SK-N-SH treated with all-trans-retinoic acid at 6 μM for 48 hours (cell line): ENCODE results near the gene PCNX3.

ENCODE experiments used
- ATAC-seq: fragments of 200-7000 bp; cut with Tn5 transposase; 3 replicates; pipeline ENCODE4 v1.9.1; 2020; ENCODE audit warnings: mild to moderate bottlenecking, moderate library complexity
- ARNTL ChIP-seq: fragments of 450-650 bp; formaldehyde crosslinking; IDR thresholded peaks from 2 replicates; pipeline ENCODE4 v1.5.0; 2020; ENCODE audit warnings: low read depth, mild to moderate bottlenecking, moderate library complexity, borderline replicate concordance
- BACH2 ChIP-seq: fragments of 250-450 bp; sonication (Bioruptor Pico); IDR thresholded peaks from 2 replicates; pipeline ENCODE4 v1.9.0; 2021; ENCODE audit warnings: mild to moderate bottlenecking, borderline replicate concordance
- CREB5 ChIP-seq: fragments of 250-450 bp; sonication (Bioruptor Pico); IDR thresholded peaks from 2 replicates; pipeline ENCODE4 v1.5.1; 2020; ENCODE audit warnings: low read depth, mild to moderate bottlenecking, moderate library complexity
- CSDC2 ChIP-seq: fragments of 250-450 bp; sonication (Bioruptor Pico); IDR thresholded peaks from 2 replicates; pipeline ENCODE4 v1.5.0; 2020; ENCODE audit warnings: mild to moderate bottlenecking, moderate library complexity
- CSRNP3 ChIP-seq: fragments of 250-450 bp; sonication (Bioruptor Pico); IDR thresholded peaks from 2 replicates; pipeline ENCODE4 v1.5.1; 2021; ENCODE audit warnings: mild to moderate bottlenecking, moderate library complexity
- ESRRG ChIP-seq: fragments of 250-450 bp; sonication (Bioruptor Pico); IDR thresholded peaks from 2 replicates; pipeline ENCODE4 v1.6.1; 2021; ENCODE audit warnings: mild to moderate bottlenecking
- GLIS3 ChIP-seq: fragments of 250-450 bp; sonication (Bioruptor Pico); IDR thresholded peaks from 2 replicates; pipeline ENCODE4 v1.5.0; 2020; ENCODE audit warnings: mild to moderate bottlenecking, moderate library complexity
- OSR1 ChIP-seq: fragments of 250-450 bp; sonication (Bioruptor Pico); IDR thresholded peaks from 2 replicates; pipeline ENCODE4 v1.8.0; 2022; ENCODE audit warnings: moderate library complexity, mild to moderate bottlenecking, inconsistent platforms
- PPARA ChIP-seq: fragments of 250-450 bp; sonication (Bioruptor Pico); IDR thresholded peaks from 2 replicates; pipeline ENCODE4 v1.5.0; 2020; ENCODE audit warnings: mild to moderate bottlenecking, borderline replicate concordance
- RARB ChIP-seq: fragments of 250-450 bp; sonication (Bioruptor Pico); IDR thresholded peaks from 2 replicates; pipeline ENCODE4 v1.8.0; 2021; ENCODE audit warnings: mild to moderate bottlenecking, moderate library complexity
- SNAI2 ChIP-seq: fragments of 250-450 bp; sonication (Bioruptor Pico); IDR thresholded peaks from 2 replicates; pipeline ENCODE4 v1.5.0; 2020; ENCODE audit warnings: mild to moderate bottlenecking, moderate library complexity
- TOX ChIP-seq: fragments of 250-450 bp; sonication (Bioruptor Pico); IDR thresholded peaks from 2 replicates; pipeline ENCODE4 v1.8.0; 2021; ENCODE audit warnings: mild to moderate bottlenecking, moderate library complexity, borderline replicate concordance
- ZFP30 ChIP-seq: fragments of 450-650 bp; formaldehyde crosslinking; IDR thresholded peaks from 2 replicates; pipeline ENCODE4 v1.5.0; 2022; ENCODE audit warnings: mild to moderate bottlenecking, moderate library complexity
- ZNF70 ChIP-seq: fragments of 450-650 bp; formaldehyde crosslinking; IDR thresholded peaks from 2 replicates; pipeline ENCODE4 v1.5.0; 2020; ENCODE audit warnings: mild to moderate bottlenecking, moderate library complexity
- ZNF8 ChIP-seq: fragments of 450-650 bp; formaldehyde crosslinking; IDR thresholded peaks from 2 replicates; pipeline ENCODE4 v1.5.0; 2020; ENCODE audit warnings: mild to moderate bottlenecking, moderate library complexity
- TF ChIP-seq, protein P1 (sequence below): fragments of 250-450 bp; sonication (Bioruptor Pico); IDR thresholded peaks from 2 replicates; pipeline ENCODE4 v1.8.0; 2020; ENCODE audit warnings: mild to moderate bottlenecking, moderate library complexity, borderline replicate concordance
- TF ChIP-seq, protein P2 (sequence below): fragments of 250-450 bp; sonication (Bioruptor Pico); IDR thresholded peaks from 2 replicates; pipeline ENCODE4 v1.5.0; 2020; ENCODE audit warnings: mild to moderate bottlenecking, moderate library complexity
- TF ChIP-seq, protein P3 (sequence below): fragments of 250-450 bp; sonication (Bioruptor Pico); IDR thresholded peaks from 2 replicates; pipeline ENCODE4 v1.8.0; 2021; ENCODE audit warnings: low read depth, mild to moderate bottlenecking, moderate library complexity, borderline replicate concordance

Gene PCNX3

DNA sequence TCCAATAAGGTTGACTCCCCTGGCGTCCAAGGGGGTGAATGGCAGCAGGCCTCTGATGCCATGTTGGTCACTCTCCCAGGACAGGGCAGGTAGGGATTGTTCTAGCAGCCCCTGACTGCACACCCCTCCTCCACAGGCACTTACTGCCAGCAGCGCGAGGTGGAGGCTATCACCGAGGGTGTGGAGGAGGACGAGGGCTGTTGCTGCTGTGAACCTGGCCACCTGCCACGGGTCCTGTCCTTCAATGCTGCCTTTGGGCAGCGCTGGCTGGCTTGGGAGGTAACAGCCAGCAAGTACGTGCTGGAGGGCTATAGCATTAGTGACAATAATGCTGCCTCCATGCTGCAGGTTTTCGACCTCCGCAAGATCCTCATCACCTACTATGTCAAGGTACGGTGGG is 14.6 kb downstream of the PCNX3 start:
- ATAC-seq, result no peak
- TF ChIP-seq CSDC2 (no peak), OSR1 (CRISPR knock-in tag) (no peak), ZNF70 (CRISPR knock-in tag) (no peak), ZNF8 (CRISPR knock-in tag) (no peak), BACH2 (CRISPR knock-in tag) (no peak)
- TF ChIP-seq, protein P1, sequence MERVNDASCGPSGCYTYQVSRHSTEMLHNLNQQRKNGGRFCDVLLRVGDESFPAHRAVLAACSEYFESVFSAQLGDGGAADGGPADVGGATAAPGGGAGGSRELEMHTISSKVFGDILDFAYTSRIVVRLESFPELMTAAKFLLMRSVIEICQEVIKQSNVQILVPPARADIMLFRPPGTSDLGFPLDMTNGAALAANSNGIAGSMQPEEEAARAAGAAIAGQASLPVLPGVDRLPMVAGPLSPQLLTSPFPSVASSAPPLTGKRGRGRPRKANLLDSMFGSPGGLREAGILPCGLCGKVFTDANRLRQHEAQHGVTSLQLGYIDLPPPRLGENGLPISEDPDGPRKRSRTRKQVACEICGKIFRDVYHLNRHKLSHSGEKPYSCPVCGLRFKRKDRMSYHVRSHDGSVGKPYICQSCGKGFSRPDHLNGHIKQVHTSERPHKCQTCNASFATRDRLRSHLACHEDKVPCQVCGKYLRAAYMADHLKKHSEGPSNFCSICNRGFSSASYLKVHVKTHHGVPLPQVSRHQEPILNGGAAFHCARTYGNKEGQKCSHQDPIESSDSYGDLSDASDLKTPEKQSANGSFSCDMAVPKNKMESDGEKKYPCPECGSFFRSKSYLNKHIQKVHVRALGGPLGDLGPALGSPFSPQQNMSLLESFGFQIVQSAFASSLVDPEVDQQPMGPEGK, result no peak

DNA sequence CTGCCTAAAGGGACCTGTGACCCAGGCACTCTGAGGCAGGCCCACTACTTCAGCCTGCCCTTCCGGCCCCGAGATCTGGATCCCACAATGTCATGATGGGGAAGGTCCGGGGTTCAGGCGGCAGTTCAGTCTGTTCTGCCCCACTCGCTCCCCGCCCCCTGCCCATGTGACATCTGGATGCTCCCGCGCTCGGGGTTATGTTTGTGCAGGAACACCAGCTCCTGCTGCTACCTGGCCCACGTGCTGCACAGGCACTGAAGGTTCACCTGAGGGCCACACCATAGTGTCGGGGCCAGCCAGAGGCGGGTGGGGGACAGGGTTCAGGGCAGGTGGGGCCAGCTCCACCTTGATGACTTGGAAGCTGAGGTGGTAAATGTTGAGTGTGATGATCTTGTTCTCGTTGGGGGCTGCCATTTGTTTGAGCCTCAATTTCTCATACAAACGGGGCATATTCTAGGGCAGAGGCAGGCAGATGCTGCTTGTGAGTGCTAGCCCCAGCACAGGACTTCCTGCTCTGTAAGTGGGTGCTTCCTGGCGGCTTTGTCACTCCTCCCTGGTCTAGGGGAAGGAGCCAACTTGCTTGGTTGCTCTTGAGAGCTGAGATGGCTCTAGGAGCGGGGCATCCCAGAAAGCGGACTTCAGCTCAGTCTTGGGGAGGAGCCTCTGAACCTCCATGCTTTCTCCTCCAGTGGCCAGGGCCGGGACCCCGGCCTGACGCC is 18.0 kb downstream of the PCNX3 start:
- no peak for TF ChIP-seq ZNF70 (CRISPR knock-in tag)
- no peak for TF ChIP-seq SNAI2 (CRISPR knock-in tag)
- no peak for TF ChIP-seq ESRRG (CRISPR knock-in tag)
- no peak for TF ChIP-seq GLIS3 (CRISPR knock-in tag)
- no peak for TF ChIP-seq TOX (CRISPR knock-in tag)
- TF ChIP-seq, protein P1, result no peak
- no peak for TF ChIP-seq ARNTL
- TF ChIP-seq RARB (CRISPR knock-in tag), result no peak
- TF ChIP-seq PPARA, result no peak
- TF ChIP-seq, protein P2, sequence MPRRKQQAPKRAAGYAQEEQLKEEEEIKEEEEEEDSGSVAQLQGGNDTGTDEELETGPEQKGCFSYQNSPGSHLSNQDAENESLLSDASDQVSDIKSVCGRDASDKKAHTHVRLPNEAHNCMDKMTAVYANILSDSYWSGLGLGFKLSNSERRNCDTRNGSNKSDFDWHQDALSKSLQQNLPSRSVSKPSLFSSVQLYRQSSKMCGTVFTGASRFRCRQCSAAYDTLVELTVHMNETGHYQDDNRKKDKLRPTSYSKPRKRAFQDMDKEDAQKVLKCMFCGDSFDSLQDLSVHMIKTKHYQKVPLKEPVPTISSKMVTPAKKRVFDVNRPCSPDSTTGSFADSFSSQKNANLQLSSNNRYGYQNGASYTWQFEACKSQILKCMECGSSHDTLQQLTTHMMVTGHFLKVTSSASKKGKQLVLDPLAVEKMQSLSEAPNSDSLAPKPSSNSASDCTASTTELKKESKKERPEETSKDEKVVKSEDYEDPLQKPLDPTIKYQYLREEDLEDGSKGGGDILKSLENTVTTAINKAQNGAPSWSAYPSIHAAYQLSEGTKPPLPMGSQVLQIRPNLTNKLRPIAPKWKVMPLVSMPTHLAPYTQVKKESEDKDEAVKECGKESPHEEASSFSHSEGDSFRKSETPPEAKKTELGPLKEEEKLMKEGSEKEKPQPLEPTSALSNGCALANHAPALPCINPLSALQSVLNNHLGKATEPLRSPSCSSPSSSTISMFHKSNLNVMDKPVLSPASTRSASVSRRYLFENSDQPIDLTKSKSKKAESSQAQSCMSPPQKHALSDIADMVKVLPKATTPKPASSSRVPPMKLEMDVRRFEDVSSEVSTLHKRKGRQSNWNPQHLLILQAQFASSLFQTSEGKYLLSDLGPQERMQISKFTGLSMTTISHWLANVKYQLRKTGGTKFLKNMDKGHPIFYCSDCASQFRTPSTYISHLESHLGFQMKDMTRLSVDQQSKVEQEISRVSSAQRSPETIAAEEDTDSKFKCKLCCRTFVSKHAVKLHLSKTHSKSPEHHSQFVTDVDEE (CRISPR knock-in tag), result no peak
- no peak for TF ChIP-seq ZNF8 (CRISPR knock-in tag)
- no peak for TF ChIP-seq CSDC2
- TF ChIP-seq CREB5 (CRISPR knock-in tag), result no peak
- TF ChIP-seq ZFP30 (CRISPR knock-in tag), result no peak
- no peak for TF ChIP-seq CSRNP3 (CRISPR knock-in tag)
- ATAC-seq, result no peak

- TF ChIP-seq, protein P3, sequence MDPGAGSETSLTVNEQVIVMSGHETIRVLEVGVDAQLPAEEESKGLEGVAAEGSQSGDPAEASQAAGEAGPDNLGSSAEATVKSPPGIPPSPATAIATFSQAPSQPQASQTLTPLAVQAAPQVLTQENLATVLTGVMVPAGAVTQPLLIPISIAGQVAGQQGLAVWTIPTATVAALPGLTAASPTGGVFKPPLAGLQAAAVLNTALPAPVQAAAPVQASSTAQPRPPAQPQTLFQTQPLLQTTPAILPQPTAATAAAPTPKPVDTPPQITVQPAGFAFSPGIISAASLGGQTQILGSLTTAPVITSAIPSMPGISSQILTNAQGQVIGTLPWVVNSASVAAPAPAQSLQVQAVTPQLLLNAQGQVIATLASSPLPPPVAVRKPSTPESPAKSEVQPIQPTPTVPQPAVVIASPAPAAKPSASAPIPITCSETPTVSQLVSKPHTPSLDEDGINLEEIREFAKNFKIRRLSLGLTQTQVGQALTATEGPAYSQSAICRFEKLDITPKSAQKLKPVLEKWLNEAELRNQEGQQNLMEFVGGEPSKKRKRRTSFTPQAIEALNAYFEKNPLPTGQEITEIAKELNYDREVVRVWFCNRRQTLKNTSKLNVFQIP (CRISPR knock-in tag), result no peak
- no peak for TF ChIP-seq CREB5 (CRISPR knock-in tag)
- ATAC-seq, result no peak
Observed at GRCh38 chr11:65634109-65634436, 18.5 kb downstream of the PCNX3 start.
